ENCODE measurements around the gene INPP5D. TPM values are rescaled to one million over a fixed set of nuclear protein-coding genes. Genes with fewer than 3 reads are reported as not detected.
"Not testable (repeated sequence)": the region's sequence is repeated elsewhere in the genome, so short reads cannot be mapped to it uniquely, and the experiment has no call there.

Gene INPP5D
- total and polyA plus RNA-seq, 2 of the 8 experiments (the other 6 are each of a cell fraction or from before 2014, with no cell fraction given): 4.5 to 7.1 TPM

DNA sequence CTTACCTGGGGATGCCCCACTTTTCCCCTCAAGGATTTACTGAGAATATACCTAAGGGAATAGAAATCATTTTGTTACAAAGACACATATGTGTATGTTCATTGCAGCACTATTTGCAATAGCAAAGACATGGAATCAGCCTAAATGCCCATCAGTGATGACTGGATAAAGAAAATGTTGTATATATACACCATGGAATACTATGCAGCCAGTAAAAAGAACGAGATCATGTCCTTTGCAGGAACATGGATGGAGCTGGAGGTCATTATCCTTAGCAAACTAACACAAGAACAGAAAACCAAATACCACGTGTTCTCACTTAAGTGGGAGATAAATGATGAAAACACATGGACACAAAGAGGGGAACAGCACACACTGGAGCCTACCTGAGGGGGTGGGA, 63.4 kb downstream of the INPP5D start:
- H3K56ac ChIP-seq (replicated peaks; ENCODE audit: insufficient read length, low read depth, low read length); H3K79me1 ChIP-seq (ENCODE audit: low read depth, low read length); H3K27me3 ChIP-seq (replicated peaks in 1 of 4; ENCODE audit: control insufficient read depth in 3 of 4, extremely low read depth in 1 of 4, insufficient read depth in 3 of 4, low read length in 3 of 4); H3K23ac ChIP-seq (ENCODE audit: insufficient read length); H3K14ac ChIP-seq (ENCODE audit: insufficient read length); H4K20me1 ChIP-seq (replicated peaks in 1 of 2; ENCODE audit: control insufficient read depth in 1 of 2, insufficient read depth in 2 of 2, low read length in 2 of 2); H3K36me3 ChIP-seq (ENCODE audit: control insufficient read depth in 2 of 4, insufficient read depth in 4 of 4, low read length in 3 of 4); H2BK15ac ChIP-seq (ENCODE audit: low read length); H3K9me3 ChIP-seq (ENCODE audit: insufficient read depth in 2 of 2, low read depth in 1 of 2, low read length in 1 of 2); H3K4me1 ChIP-seq (replicated peaks in 1 of 4; ENCODE audit: control insufficient read depth in 3 of 4, insufficient read depth in 4 of 4, low read length in 3 of 4); H3K18ac ChIP-seq (ENCODE audit: extremely low read depth, low read length); H3K9ac ChIP-seq (replicated peaks in 1 of 4; ENCODE audit: extremely low read depth in 1 of 4, low read depth in 3 of 4, low read length in 3 of 4); H3K4ac ChIP-seq (replicated peaks; ENCODE audit: insufficient read length, low read depth, low read length); H4K8ac ChIP-seq (ENCODE audit: extremely low read depth, insufficient read depth, low read length); H2AFZ ChIP-seq (ENCODE audit: low read length); H3K27ac ChIP-seq (ENCODE audit: low read depth, low read length); H2BK120ac ChIP-seq (replicated peaks; ENCODE audit: low read depth, low read length); H3K4me2 ChIP-seq (ENCODE audit: insufficient read depth in 1 of 2, low read depth in 2 of 2, low read length in 2 of 2); H3K79me2 ChIP-seq (ENCODE audit: control insufficient read depth in 1 of 2, insufficient read depth in 2 of 2, low read length in 2 of 2); H3K4me3 ChIP-seq (ENCODE audit: extremely low read depth in 1 of 4, insufficient read depth in 2 of 4, low read depth in 3 of 4, low read length in 4 of 4); H2AK5ac ChIP-seq (ENCODE audit: low read depth, low read length); H4K5ac ChIP-seq (ENCODE audit: insufficient read length, low read depth, low read length); H4K91ac ChIP-seq (replicated peaks; ENCODE audit: insufficient read length, low read length); H3K23me2 ChIP-seq (ENCODE audit: low read depth, low read length); H2BK20ac ChIP-seq (ENCODE audit: low read length); H2BK5ac ChIP-seq (ENCODE audit: low read depth, low read length); DNase-seq (ENCODE audit: low read depth in 1 of 2, low spot score in 2 of 2); H2BK12ac ChIP-seq (ENCODE audit: low read depth, low read length); FAIRE-seq: not testable (repeated sequence)
- WGBS, 2 experiments (ENCODE audit: extremely low coverage in 1 of 2, insufficient coverage in 1 of 2, insufficient read length in 1 of 2, insufficient replicate concordance in 2 of 2, low coverage in 1 of 2, low lambda C conversion rate in 2 of 2, missing lambda C conversion rate in 1 of 2): 56% methylated on average over 2 of the region's 2 CpGs; no CpG with 5 or more reads in 1 of the 2 experiments
- POLR2A ChIA-PET (ENCODE audit: partially characterized antibody): interaction anchor here (0.6 kb wide), 1 partner anchor 13 kb away, joined by 3 read pairs; no protein-coding TSS in a partner anchor
- CTCF ChIA-PET (ENCODE audit: partially characterized antibody): interaction anchor here (1.3 kb wide), 1 partner anchor 59 kb away, joined by 3 read pairs; no protein-coding TSS in a partner anchor

Data from H1 (cell line).